Trophoblast cell (in vitro differentiated cells and primary cell): ENCODE measurements around the gene AGMO.

Source experiments
- DNase-seq, 2 donors: peaks; one replicate each; pipeline ENCODE4 v3.0.0-alpha.2; 2016
- H2AFZ ChIP-seq: 2 replicates; pipeline ENCODE4 v1.6.1; 2013; ENCODE audit warnings: low read length, moderate library complexity, mild to moderate bottlenecking; ENCODE audit not compliant: insufficient read depth, poor library complexity
- H2AK5ac ChIP-seq: 2 replicates; pipeline ENCODE4 v1.6.1; 2013; ENCODE audit warnings: mild to moderate bottlenecking, low read length
- H2BK120ac ChIP-seq: 2 replicates; pipeline ENCODE4 v1.6.1; 2013; ENCODE audit warnings: low read length, mild to moderate bottlenecking, moderate library complexity; ENCODE audit not compliant: insufficient read depth, poor library complexity
- H2BK12ac ChIP-seq: 2 replicates; pipeline ENCODE4 v1.6.1; 2013; ENCODE audit warnings: mild to moderate bottlenecking, low read length, moderate library complexity
- H2BK5ac ChIP-seq: 2 replicates; pipeline ENCODE4 v1.6.1; 2013; ENCODE audit warnings: low read length, low read depth, moderate library complexity, mild to moderate bottlenecking; ENCODE audit not compliant: poor library complexity
- H3K14ac ChIP-seq: 2 replicates; pipeline ENCODE4 v1.6.1; 2013; ENCODE audit warnings: mild to moderate bottlenecking, low read length
- H3K18ac ChIP-seq: 2 replicates; pipeline ENCODE4 v1.6.1; 2013; ENCODE audit warnings: mild to moderate bottlenecking, low read length
- H3K23ac ChIP-seq: 2 replicates; pipeline ENCODE4 v1.6.1; 2013; ENCODE audit warnings: low read length
- H3K27ac ChIP-seq: 2 replicates; pipeline ENCODE4 v1.5.1; 2013; ENCODE audit warnings: low read depth, mild to moderate bottlenecking, inconsistent platforms, low read length, moderate library complexity
- H3K27me3 ChIP-seq: 2 replicates; pipeline ENCODE4 v1.6.1; 2013; ENCODE audit warnings: inconsistent platforms, mild to moderate bottlenecking, low read length, moderate library complexity; ENCODE audit not compliant: insufficient read depth
- H3K36me3 ChIP-seq, 2 experiments: 1 replicate in 1 of 2; 2 replicates in 1 of 2; pipeline ENCODE4 v1.6.1; 2013; ENCODE audit warnings: low read length in 2 of 2, mild to moderate bottlenecking in 2 of 2, moderate library complexity in 1 of 2; ENCODE audit not compliant: insufficient read depth in 2 of 2, control insufficient read depth in 1 of 2
- H3K4ac ChIP-seq: 2 replicates; pipeline ENCODE4 v1.6.1; 2013; ENCODE audit warnings: low read depth, mild to moderate bottlenecking, low read length, moderate library complexity
- H3K4me1 ChIP-seq, 2 experiments: 1 replicate in 1 of 2; 2 replicates in 1 of 2; pipeline ENCODE4 v1.6.1; 2013; ENCODE audit warnings: low read length in 2 of 2, mild to moderate bottlenecking in 2 of 2, moderate library complexity in 1 of 2; ENCODE audit not compliant: insufficient read depth in 2 of 2, control insufficient read depth in 1 of 2
- H3K4me2 ChIP-seq: 2 replicates; pipeline ENCODE4 v1.6.1; 2013; ENCODE audit warnings: inconsistent platforms, mild to moderate bottlenecking, low read length, moderate library complexity
- H3K4me3 ChIP-seq: 2 replicates; pipeline ENCODE4 v1.5.1; 2013; ENCODE audit warnings: mild to moderate bottlenecking, low read depth, low read length, inconsistent platforms
- H3K79me1 ChIP-seq: one replicate; pipeline ENCODE4 v1.6.1; 2013; ENCODE audit warnings: low read length
- H3K79me2 ChIP-seq: 2 replicates; pipeline ENCODE4 v1.6.1; 2013; ENCODE audit warnings: low read length, mild to moderate bottlenecking; ENCODE audit not compliant: control insufficient read depth, insufficient read depth, poor library complexity
- H3K9ac ChIP-seq: 2 replicates; pipeline ENCODE4 v1.6.1; 2013; ENCODE audit warnings: mild to moderate bottlenecking, low read length
- H3K9me3 ChIP-seq: 2 replicates; pipeline ENCODE4 v1.6.1; 2013; ENCODE audit warnings: low read depth, mild to moderate bottlenecking, control low read depth, inconsistent platforms, low read length; ENCODE audit not compliant: insufficient read depth
- H4K12ac ChIP-seq: 2 replicates; pipeline ENCODE4 v1.6.1; 2013; ENCODE audit warnings: low read depth, mild to moderate bottlenecking, low read length, moderate library complexity
- H4K8ac ChIP-seq: 2 replicates; pipeline ENCODE4 v1.6.1; 2013; ENCODE audit warnings: low read depth, mild to moderate bottlenecking, low read length, moderate library complexity
- H4K91ac ChIP-seq: one replicate; pipeline ENCODE4 v1.6.1; 2013; ENCODE audit warnings: low read depth, mild to moderate bottlenecking, low read length, moderate library complexity
- WGBS: extraction: QIAGEN DNeasy Blood & Tissue Kit; methylation state at CpG from one replicate; pipeline ENCODE4 v1.1.7; 2013; ENCODE audit warnings: missing lambda C conversion rate; ENCODE audit not compliant: insufficient read length, insufficient coverage; ENCODE audit errors: extremely low coverage; 5-methylcytosine and 5-hydroxymethylcytosine counted together

The AGMO gene

DNA sequence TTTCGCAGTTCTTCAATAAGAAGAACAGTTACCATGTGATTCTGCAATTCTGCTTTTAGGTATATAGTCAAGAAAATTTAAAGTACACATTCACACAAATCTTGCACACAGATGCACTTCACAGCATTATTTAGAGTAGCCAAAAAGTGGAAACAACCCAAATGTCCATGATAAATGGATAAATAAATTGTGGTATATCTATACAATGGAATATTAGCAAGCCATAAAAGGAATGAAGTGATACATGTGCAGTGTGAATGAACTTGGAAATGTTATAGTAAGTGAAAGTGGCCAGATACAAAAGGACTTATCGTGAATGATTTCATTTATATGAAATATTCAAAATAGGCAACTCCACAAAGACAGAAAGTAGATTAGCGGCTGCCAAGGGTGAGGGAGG is 109.1 kb downstream of the AGMO start:
- Histone ChIP-seq H4K8ac (no peak overlapping the region), H4K91ac (no peak overlapping the region), H2BK5ac (no peak overlapping the region), H2BK12ac (no peak overlapping the region), H3K23ac (no peak overlapping the region), H3K79me2 (no peaks in the 10 kb centered on the region), H3K27ac (no peak overlapping the region), H3K4me1 (no peaks in the 10 kb centered on the region), H3K14ac (no peak overlapping the region), H3K4ac (no peak overlapping the region), H2BK120ac (no peak overlapping the region), H2AK5ac (no peak overlapping the region), H3K4me3 (no peak overlapping the region), H3K18ac (no peak overlapping the region), H3K9me3 (no peaks in the 10 kb centered on the region), H3K4me2 (no peak overlapping the region), H3K9ac (no peak overlapping the region), H4K12ac (no peak overlapping the region), H3K27me3 (no peaks in the 10 kb centered on the region), H2AFZ (no peak overlapping the region), H3K79me1 (no peaks in the 10 kb centered on the region), H3K36me3 (no peaks in the 10 kb centered on the region)
- no peak for DNase-seq
- no CpG with 5 or more reads among the region's 3 CpGs for WGBS

DNA sequence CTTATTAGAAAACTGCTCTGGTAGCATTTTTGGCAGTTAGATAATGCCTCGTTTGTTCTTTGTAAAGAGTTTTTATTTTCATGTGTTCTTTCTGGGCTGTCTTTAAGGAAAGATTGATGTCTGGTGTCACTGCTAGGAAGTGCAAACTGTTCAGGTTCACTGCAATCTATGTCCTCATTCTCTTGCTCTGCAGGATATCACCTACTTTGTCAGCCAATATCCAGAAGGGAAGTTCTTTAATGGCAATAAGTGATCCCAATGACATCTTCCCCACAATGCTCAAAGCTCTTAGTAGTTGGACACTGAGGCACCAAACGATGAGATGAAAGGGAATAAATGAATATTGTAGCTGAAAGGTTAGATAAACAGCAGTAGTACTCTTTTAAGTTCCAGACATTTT is 115.1 kb downstream of the AGMO start:
- no peaks in the 10 kb centered on the region for H3K79me2 ChIP-seq
- H2AK5ac ChIP-seq = no peak overlapping the region
- H3K27me3 ChIP-seq = no peaks in the 10 kb centered on the region
- no peak overlapping the region for H3K18ac ChIP-seq
- H3K4ac ChIP-seq = no peak overlapping the region
- no CpG with 5 or more reads among the region's 2 CpGs for WGBS
- DNase-seq = no peak
- no peak overlapping the region for H3K27ac ChIP-seq
- H2BK120ac ChIP-seq = no peak overlapping the region
- no peak overlapping the region for H2AFZ ChIP-seq
- H4K12ac ChIP-seq = no peak overlapping the region
- H3K9me3 ChIP-seq = no peaks in the 10 kb centered on the region
- H2BK12ac ChIP-seq = no peak overlapping the region
- no peaks in the 10 kb centered on the region for H3K4me1 ChIP-seq
- H4K8ac ChIP-seq = no peak overlapping the region
- no peak overlapping the region for H3K4me2 ChIP-seq
- H2BK5ac ChIP-seq = no peak overlapping the region
- no peak overlapping the region for H3K14ac ChIP-seq
- no peaks in the 10 kb centered on the region for H3K79me1 ChIP-seq
- H3K36me3 ChIP-seq = no peaks in the 10 kb centered on the region
- H3K9ac ChIP-seq = no peak overlapping the region
- no peak overlapping the region for H3K23ac ChIP-seq
- H4K91ac ChIP-seq = no peak overlapping the region
- H3K4me3 ChIP-seq = no peak overlapping the region

DNA sequence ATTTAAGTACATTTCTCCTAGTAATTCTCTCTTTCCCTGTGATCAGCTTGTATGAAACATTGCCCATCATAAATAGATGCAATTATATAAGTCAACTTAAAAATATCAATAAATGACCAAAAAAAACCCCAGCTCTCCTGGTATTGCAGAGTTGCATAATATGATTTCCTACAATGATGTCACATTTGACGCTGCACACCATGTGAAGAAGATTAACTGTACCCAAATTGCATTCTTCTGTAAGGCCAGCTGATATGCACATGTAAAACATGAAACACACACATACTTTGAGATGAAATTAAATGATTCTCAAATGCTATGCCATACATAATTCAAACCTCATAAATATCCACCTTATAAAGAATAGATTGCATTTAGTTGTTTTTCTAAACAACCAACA is 115.5 kb downstream of the AGMO start:
- H3K4me1 ChIP-seq = no peaks in the 10 kb centered on the region
- H3K9ac ChIP-seq = no peak overlapping the region
- DNase-seq = no peak
- no peak overlapping the region for H2AK5ac ChIP-seq
- no peak overlapping the region for H3K27ac ChIP-seq
- H3K36me3 ChIP-seq = no peaks in the 10 kb centered on the region
- no peak overlapping the region for H2BK5ac ChIP-seq
- H4K8ac ChIP-seq = no peak overlapping the region
- no peak overlapping the region for H2BK12ac ChIP-seq
- no peak overlapping the region for H2AFZ ChIP-seq
- no peaks in the 10 kb centered on the region for H3K27me3 ChIP-seq
- no peak overlapping the region for H3K14ac ChIP-seq
- no CpG with 5 or more reads among the region's 1 CpG for WGBS
- H3K4me2 ChIP-seq = no peak overlapping the region
- H4K91ac ChIP-seq = no peak overlapping the region
- no peaks in the 10 kb centered on the region for H3K79me2 ChIP-seq
- H2BK120ac ChIP-seq = no peak overlapping the region
- no peak overlapping the region for H3K18ac ChIP-seq
- no peaks in the 10 kb centered on the region for H3K9me3 ChIP-seq
- H3K4ac ChIP-seq = no peak overlapping the region
- H3K79me1 ChIP-seq = no peaks in the 10 kb centered on the region
- no peak overlapping the region for H3K4me3 ChIP-seq
- no peak overlapping the region for H3K23ac ChIP-seq
- no peak overlapping the region for H4K12ac ChIP-seq

DNA sequence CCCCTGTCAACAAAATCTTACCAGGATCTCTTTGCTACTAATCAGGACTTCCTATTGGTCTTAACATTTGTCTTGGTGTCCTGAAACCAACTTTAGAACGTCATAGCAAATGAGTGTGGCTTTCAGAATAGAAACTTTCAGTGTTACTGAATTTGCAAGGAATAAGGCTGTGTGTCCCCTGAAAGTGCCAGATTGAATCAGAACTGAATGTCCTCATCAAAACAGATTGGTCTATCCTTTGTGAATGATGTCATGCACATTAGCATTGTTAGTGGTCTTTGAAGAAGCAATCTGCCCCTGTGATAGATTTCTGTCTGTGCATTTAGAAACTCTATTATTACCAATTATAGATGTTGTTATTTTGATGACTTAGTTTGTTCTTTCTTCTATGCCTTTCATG is 119.9 kb downstream of the AGMO start:
- H3K79me2 ChIP-seq = no peaks in the 10 kb centered on the region
- no peak overlapping the region for H3K18ac ChIP-seq
- no CpG with 5 or more reads among the region's 1 CpG for WGBS
- H3K4me3 ChIP-seq = no peak overlapping the region
- H3K9me3 ChIP-seq = no peaks in the 10 kb centered on the region
- no peak overlapping the region for H2BK5ac ChIP-seq
- H2AFZ ChIP-seq = no peak overlapping the region
- no peak overlapping the region for H3K27ac ChIP-seq
- H3K4me1 ChIP-seq = no peaks in the 10 kb centered on the region
- H3K27me3 ChIP-seq = no peaks in the 10 kb centered on the region
- H4K8ac ChIP-seq = no peak overlapping the region
- H2BK120ac ChIP-seq = no peak overlapping the region
- H4K91ac ChIP-seq = no peak overlapping the region
- no peak overlapping the region for H2AK5ac ChIP-seq
- H3K79me1 ChIP-seq = no peaks in the 10 kb centered on the region
- no peaks in the 10 kb centered on the region for H3K36me3 ChIP-seq
- H4K12ac ChIP-seq = no peak overlapping the region
- no peak overlapping the region for H2BK12ac ChIP-seq
- no peak for DNase-seq
- H3K9ac ChIP-seq = no peak overlapping the region
- H3K4me2 ChIP-seq = no peak overlapping the region
- no peak overlapping the region for H3K14ac ChIP-seq
- H3K4ac ChIP-seq = no peak overlapping the region
- H3K23ac ChIP-seq = no peak overlapping the region
